Body of pancreas (tissue), 4 donors: Measurements from ENCODE around the gene RBM47. TPM values are rescaled to one million over a fixed set of nuclear protein-coding genes. Genes with fewer than 3 reads are reported as not detected.

Source experiments
- ATAC-seq: fragments of 150-250 bp; one replicate; pipeline ENCODE4 v1.9.1; 2016
- DNase-seq, 4 donors: peaks; one replicate each; pipeline ENCODE4 v3.0.0-alpha.2; 2019
- H3K27ac ChIP-seq, 4 donors: fragments of 200-600 bp; sonication (generic); 1 replicate in 3 of 4; 2 replicates in 1 of 4; pipeline versions ENCODE4 v1.5.1 to v1.6.1; 2016 to 2019; ENCODE audit warnings: mild to moderate bottlenecking in 1 of 4, mixed read lengths in 1 of 4, moderate library complexity in 1 of 4
- H3K27me3 ChIP-seq, 2 donors: fragments of 200-600 bp; sonication (generic); one replicate each; pipeline ENCODE4 v1.6.0; 2016; ENCODE audit warnings: mild to moderate bottlenecking in 1 of 2
- H3K36me3 ChIP-seq, 2 donors: fragments of 200-600 bp; sonication (generic); replicated peaks in 1 of 2; 2 replicates each; pipeline ENCODE4 v1.5.1; 2016; ENCODE audit warnings: low read depth in 2 of 2; ENCODE audit not compliant: insufficient read depth in 1 of 2
- H3K4me1 ChIP-seq: fragments of 200-600 bp; sonication (generic); one replicate; pipeline ENCODE4 v1.6.0; 2016
- H3K4me3 ChIP-seq, 2 donors: fragments of 200-600 bp; sonication (generic); 1 replicate in 1 of 2; 2 replicates in 1 of 2; pipeline ENCODE4 v1.5.1; 2016 to 2019
- H3K9me3 ChIP-seq, 3 donors: fragments of 200-600 bp; sonication (generic); 1 replicate in 2 of 3; 2 replicates in 1 of 3; pipeline ENCODE4 v1.5.1; 2016
- POLR2A ChIP-seq, 3 donors: fragments of 450-650 bp; IDR thresholded peaks; one replicate each; pipeline ENCODE4 v1.6.1; 2016; ENCODE audit warnings: antibody characterized with exemption in 3 of 3, mild to moderate bottlenecking in 2 of 3
- WGBS, 2 donors: methylation state at CpG; one replicate each; pipeline ENCODE4 v1.1.5; 2017; 5-methylcytosine and 5-hydroxymethylcytosine counted together
- intact Hi-C: fragments of 100-400 bp; cut with DNase I; formaldehyde crosslinking; loops from one replicate; pipeline ENCODE4 v1.15.1; 2023
- microRNA-seq, 2 donors: library from miRNA; unstranded; fragments of <30 nt; microRNA quantifications; one replicate each; pipeline ENCODE4, GENCODE V29; 2016; ENCODE audit warnings: borderline number of aligned reads in 2 of 2, borderline replicate concordance in 2 of 2
- small RNA-seq: library from RNA; depleted of rRNA; stranded (forward); fragments of <200 nt; gene quantifications from one replicate; pipeline ENCODE3, GENCODE V24; 2016
- total RNA-seq, 2 donors: library from RNA; depleted of rRNA; stranded (reverse); fragments of >200 nt; gene quantifications; one replicate each; pipeline ENCODE4 v1.1.0, GENCODE V29; 2016
- TF ChIP-seq, protein P1 (sequence below), 7 experiments: fragments of 450-650 bp in 4 of 7; fragments of 200-600 bp in 3 of 7; sonication (generic) in 3 of 7; IDR thresholded peaks; one replicate each; pipeline ENCODE4 v1.5.1; 2016 to 2019; ENCODE audit warnings: antibody characterized with exemption in 7 of 7

RBM47 gene
- total RNA-seq, 2 donors from 2014 or later, result 79.9 to 99.5 TPM

DNA sequence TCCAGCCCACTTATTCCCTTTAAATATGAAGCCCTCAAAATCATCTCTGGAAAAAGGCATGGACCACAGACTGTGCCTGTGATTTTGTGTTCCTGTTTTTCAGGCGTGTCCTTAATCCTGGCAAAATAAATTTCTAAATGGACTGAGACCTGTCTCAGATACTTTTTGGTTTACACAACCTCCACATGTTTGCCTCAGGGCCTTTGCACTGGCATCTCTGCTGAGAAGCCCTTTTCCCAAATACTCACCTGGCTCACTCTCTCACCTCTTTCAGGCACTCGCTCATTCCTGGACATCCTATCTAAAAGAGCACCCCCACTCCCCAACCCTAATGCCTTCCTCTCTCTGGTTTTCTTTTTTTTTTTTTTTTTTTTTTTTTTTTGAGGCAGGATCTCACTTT is 254.0 kb downstream of the RBM47 start:
- DNase-seq, result no peak
- no peaks in the 10 kb centered on the region for H3K36me3 ChIP-seq
- no peak for ATAC-seq
- intact Hi-C loops, result no loop called here
- H3K27me3 ChIP-seq, result no peaks in the 10 kb centered on the region
- peak overlapping the region; percentile 3 to 67 (median 34) for H3K27ac ChIP-seq
- WGBS, 2 donors, result 89 to 97% methylated on average over 2 of the region's 2 CpGs
- H3K9me3 ChIP-seq, result no peaks in the 10 kb centered on the region
- peaks cover 9% of the 10 kb centered on the region for H3K4me1 ChIP-seq
- TF ChIP-seq POLR2A (IDR thresholded peaks at IDR 0.05), result no peak
- TF ChIP-seq, protein P1, sequence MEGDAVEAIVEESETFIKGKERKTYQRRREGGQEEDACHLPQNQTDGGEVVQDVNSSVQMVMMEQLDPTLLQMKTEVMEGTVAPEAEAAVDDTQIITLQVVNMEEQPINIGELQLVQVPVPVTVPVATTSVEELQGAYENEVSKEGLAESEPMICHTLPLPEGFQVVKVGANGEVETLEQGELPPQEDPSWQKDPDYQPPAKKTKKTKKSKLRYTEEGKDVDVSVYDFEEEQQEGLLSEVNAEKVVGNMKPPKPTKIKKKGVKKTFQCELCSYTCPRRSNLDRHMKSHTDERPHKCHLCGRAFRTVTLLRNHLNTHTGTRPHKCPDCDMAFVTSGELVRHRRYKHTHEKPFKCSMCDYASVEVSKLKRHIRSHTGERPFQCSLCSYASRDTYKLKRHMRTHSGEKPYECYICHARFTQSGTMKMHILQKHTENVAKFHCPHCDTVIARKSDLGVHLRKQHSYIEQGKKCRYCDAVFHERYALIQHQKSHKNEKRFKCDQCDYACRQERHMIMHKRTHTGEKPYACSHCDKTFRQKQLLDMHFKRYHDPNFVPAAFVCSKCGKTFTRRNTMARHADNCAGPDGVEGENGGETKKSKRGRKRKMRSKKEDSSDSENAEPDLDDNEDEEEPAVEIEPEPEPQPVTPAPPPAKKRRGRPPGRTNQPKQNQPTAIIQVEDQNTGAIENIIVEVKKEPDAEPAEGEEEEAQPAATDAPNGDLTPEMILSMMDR (IDR thresholded peaks at IDR 0.05), result no peak
- no peak overlapping the region for H3K4me3 ChIP-seq

DNA sequence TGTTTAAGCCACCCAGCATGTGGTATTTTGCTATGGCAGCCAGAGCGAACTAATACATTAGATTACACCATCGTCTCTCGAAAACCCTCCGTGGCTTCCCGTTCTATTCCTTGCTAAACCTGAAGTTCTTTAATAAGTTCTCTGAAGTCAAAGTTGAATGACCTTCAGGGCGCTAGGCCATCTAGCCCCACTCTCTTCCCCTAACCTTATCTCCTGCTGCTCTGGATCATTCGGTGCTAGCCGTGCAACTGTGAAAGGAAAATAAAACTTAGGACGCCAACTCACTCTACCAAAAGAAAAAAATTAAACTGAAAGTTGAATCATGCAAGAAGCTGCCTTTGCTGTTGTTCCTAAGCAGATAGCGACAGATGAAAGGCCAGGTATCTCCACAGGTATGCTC is 254.6 kb downstream of the RBM47 start:
- ATAC-seq (no peak), DNase-seq (peak in 3 of 4 donors; percentile 16 to 39 (median 34))
- WGBS, 2 donors, result 36 to 49% methylated on average over 10 of the region's 10 CpGs
- peak overlapping the region; percentile 3 to 67 (median 34) for H3K27ac ChIP-seq
- no peak overlapping the region for H3K4me3 ChIP-seq
- peaks cover 10% of the 10 kb centered on the region for H3K4me1 ChIP-seq
- TF ChIP-seq, protein P1 (IDR thresholded peaks at IDR 0.05), result no peak
- TF ChIP-seq POLR2A (IDR thresholded peaks at IDR 0.05), result no peak
- H3K9me3 ChIP-seq, result no peaks in the 10 kb centered on the region
- intact Hi-C loops, result no loop called here
- no peaks in the 10 kb centered on the region for H3K27me3 ChIP-seq
- no peaks in the 10 kb centered on the region for H3K36me3 ChIP-seq

DNA sequence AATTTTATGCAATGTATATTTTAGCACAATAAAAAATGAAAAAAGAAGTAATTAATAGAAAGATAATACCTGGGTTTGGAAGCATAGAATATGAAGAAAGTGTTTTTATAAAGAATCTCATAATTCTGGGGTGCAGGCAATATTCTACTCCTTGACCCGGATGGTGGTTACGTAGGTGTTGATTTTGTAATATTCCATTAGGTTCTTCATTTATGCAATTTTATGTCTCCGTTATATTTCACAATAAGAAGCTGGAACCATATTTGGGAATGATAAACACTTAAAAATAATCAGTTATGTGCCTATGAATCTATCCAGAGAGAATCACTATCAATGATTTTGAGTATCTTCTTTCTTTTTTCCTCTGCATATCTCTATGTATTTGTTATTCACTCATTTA is 256.0 kb downstream of the RBM47 start:
- Histone ChIP-seq H3K9me3 (no peaks in the 10 kb centered on the region), H3K27me3 (no peaks in the 10 kb centered on the region), H3K27ac (no peak overlapping the region), H3K36me3 (no peaks in the 10 kb centered on the region), H3K4me3 (no peak overlapping the region), H3K4me1 (peaks cover 20% of the 10 kb centered on the region)
- no peak for DNase-seq
- ATAC-seq, result no peak
- TF ChIP-seq POLR2A (IDR thresholded peaks at IDR 0.05), result no peak
- TF ChIP-seq, protein P1 (IDR thresholded peaks at IDR 0.05), result no peak
- intact Hi-C loops, result no loop called here
- WGBS, 2 donors, result 86 to 93% methylated on average over 3 of the region's 3 CpGs

Small RNA genes lying within 50 kb of the gene (microRNA-seq; reads per million reads assigned to microRNA genes)
- gene MIR4802, result 1.3 to 2.3 reads per million in 2 donors

Small RNA genes lying within 50 kb of the gene (small RNA-seq; reads per million reads assigned to genes)
- gene AC098869.1 (not detected), gene MIR4802 (not detected), gene RNU7-74P (not detected)

Other genes starting within 250 kb of the RBM47 start
- 10 to 100 TPM; 14.3 to 35.3 TPM for gene NSUN7, start 120.1 kb upstream of the RBM47 start, total RNA-seq